H1 (cell line): Measurements from ENCODE around the gene MYOC. TPM values are rescaled to one million over a fixed set of nuclear protein-coding genes. Genes with fewer than 3 reads are reported as not detected.

Source experiments
- E2F6 ChIP-seq: IDR thresholded peaks from 2 replicates; pipeline ENCODE4 v1.6.1; 2012; ENCODE audit warnings: inconsistent platforms
- HDAC2 ChIP-seq, 2 experiments: fragments of 300-600 bp in 1 of 2; sonication (generic) in 1 of 2; IDR thresholded peaks; 2 replicates each; pipeline ENCODE4 v1.6.1; 2011 to 2012; ENCODE audit warnings: low read depth in 2 of 2, low read length in 2 of 2, mild to moderate bottlenecking in 2 of 2, moderate library complexity in 2 of 2, borderline replicate concordance in 1 of 2, inconsistent platforms in 1 of 2
- MAX ChIP-seq: IDR thresholded peaks from 2 replicates; pipeline ENCODE4 v1.6.1; 2012; ENCODE audit warnings: inconsistent platforms
- polyA plus RNA-seq, 7 experiments: library from polyadenylated mRNA; depleted of rRNA in 3 of 7; stranded (reverse) in 5 of 7; unstranded in 2 of 7; fragments of >200 nt in 5 of 7; fragments of 200-250 nt in 2 of 7; gene quantifications; 1 replicate in 5 of 7; 2 replicates in 1 of 7; 4 replicates in 1 of 7; pipeline versions ENCODE4 v1.2.1 to v1.2.3, GENCODE V29; 2011 to 2013; ENCODE audit warnings: missing spikeins in 2 of 7, mixed read lengths in 2 of 7
- total RNA-seq: library from RNA; stranded (reverse); fragmentation: NEBNext Ultra II Directional; extraction: Animal tissue kit (Norgen Biotek cat#: 25700); gene quantifications from 2 replicates; pipeline ENCODE4 v1.2.1, GENCODE V29; 2021
- TF ChIP-seq, protein P1 (sequence below), 3 experiments: IDR thresholded peaks; 1 replicate in 2 of 3; 2 replicates in 1 of 3; pipeline versions ENCODE4 v1.5.1 to v1.6.1; 2011; ENCODE audit warnings: low read length in 3 of 3, mild to moderate bottlenecking in 3 of 3, inconsistent platforms in 2 of 3, low read depth in 1 of 3, moderate library complexity in 1 of 3; ENCODE audit not compliant: insufficient read depth in 1 of 3; ENCODE audit errors: control extremely low read depth in 1 of 3

MYOC gene
- total and polyA plus RNA-seq, 2 of the 8 experiments (the other 6 are each of a cell fraction or from before 2014, with no cell fraction given): not detected

GRCh38 chr1:171644805-171645483 lies 7.5 kb downstream of the MYOC start (continued):
- TF ChIP-seq, protein P1, sequence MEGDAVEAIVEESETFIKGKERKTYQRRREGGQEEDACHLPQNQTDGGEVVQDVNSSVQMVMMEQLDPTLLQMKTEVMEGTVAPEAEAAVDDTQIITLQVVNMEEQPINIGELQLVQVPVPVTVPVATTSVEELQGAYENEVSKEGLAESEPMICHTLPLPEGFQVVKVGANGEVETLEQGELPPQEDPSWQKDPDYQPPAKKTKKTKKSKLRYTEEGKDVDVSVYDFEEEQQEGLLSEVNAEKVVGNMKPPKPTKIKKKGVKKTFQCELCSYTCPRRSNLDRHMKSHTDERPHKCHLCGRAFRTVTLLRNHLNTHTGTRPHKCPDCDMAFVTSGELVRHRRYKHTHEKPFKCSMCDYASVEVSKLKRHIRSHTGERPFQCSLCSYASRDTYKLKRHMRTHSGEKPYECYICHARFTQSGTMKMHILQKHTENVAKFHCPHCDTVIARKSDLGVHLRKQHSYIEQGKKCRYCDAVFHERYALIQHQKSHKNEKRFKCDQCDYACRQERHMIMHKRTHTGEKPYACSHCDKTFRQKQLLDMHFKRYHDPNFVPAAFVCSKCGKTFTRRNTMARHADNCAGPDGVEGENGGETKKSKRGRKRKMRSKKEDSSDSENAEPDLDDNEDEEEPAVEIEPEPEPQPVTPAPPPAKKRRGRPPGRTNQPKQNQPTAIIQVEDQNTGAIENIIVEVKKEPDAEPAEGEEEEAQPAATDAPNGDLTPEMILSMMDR (IDR thresholded peaks at IDR 0.05; ENCODE audit: control extremely low read depth in 1 of 3, insufficient read depth in 1 of 3, low read depth in 1 of 3, low read length in 3 of 3): peak; percentile 69 to 99 (median 89)
- TF ChIP-seq MAX (no peak; the same call in none of the 2 replicates), E2F6 (0 out of 2 replicates have a peak, but pooled peaks have one; percentile 28), HDAC2 (IDR thresholded peaks at IDR 0.05; ENCODE audit: borderline replicate concordance in 1 of 2, low read depth in 2 of 2, low read length in 2 of 2) (0 out of 4 replicates have a peak, but pooled peaks of 1 of the 2 experiments have one; percentile 33)
